Hepatocyte (in vitro differentiated cells): ENCODE results near the gene TDRKH. TPM values are rescaled to one million over a fixed set of nuclear protein-coding genes. Genes with fewer than 3 reads are reported as not detected.

Source experiments
- DNase-seq: peaks from one replicate; pipeline ENCODE4 v3.0.0-alpha.2; 2016; ENCODE audit warnings: low spot score
- H2AFZ ChIP-seq: fragments of 200-600 bp; sonication (generic); 2 replicates; pipeline ENCODE4 v1.6.0; 2016; ENCODE audit warnings: antibody characterized with exemption, mild to moderate bottlenecking
- H3K27ac ChIP-seq: fragments of 200-600 bp; sonication (generic); 2 replicates; pipeline ENCODE4 v1.5.1; 2016; ENCODE audit warnings: mild to moderate bottlenecking
- H3K27me3 ChIP-seq: fragments of 200-600 bp; sonication (generic); 2 replicates; pipeline ENCODE4 v1.6.1; 2016
- H3K36me3 ChIP-seq: fragments of 200-600 bp; sonication (generic); replicated peaks from 2 replicates; pipeline ENCODE4 v1.5.1; 2016; ENCODE audit warnings: low read depth; ENCODE audit not compliant: insufficient read depth
- H3K4me1 ChIP-seq: fragments of 200-600 bp; sonication (generic); 2 replicates; pipeline ENCODE4 v1.5.1; 2016; ENCODE audit warnings: mild to moderate bottlenecking, moderate library complexity; ENCODE audit not compliant: insufficient read depth
- H3K4me2 ChIP-seq: fragments of 200-600 bp; sonication (generic); 2 replicates; pipeline ENCODE4 v1.6.0; 2016
- H3K4me3 ChIP-seq: fragments of 200-600 bp; sonication (generic); 2 replicates; pipeline ENCODE4 v1.5.1; 2016; ENCODE audit warnings: mild to moderate bottlenecking
- H3K79me2 ChIP-seq: fragments of 200-600 bp; sonication (generic); 2 replicates; pipeline ENCODE4 v1.6.0; 2017; ENCODE audit warnings: mild to moderate bottlenecking
- H3K9me2 ChIP-seq: fragments of 200-600 bp; sonication (generic); replicated peaks from 2 replicates; pipeline ENCODE4 v1.6.0; 2017; ENCODE audit warnings: mild to moderate bottlenecking; ENCODE audit not compliant: insufficient read depth
- H3K9me3 ChIP-seq: fragments of 200-600 bp; sonication (generic); 2 replicates; pipeline ENCODE4 v1.5.1; 2016; ENCODE audit warnings: low read depth, mild to moderate bottlenecking
- H4K20me1 ChIP-seq: fragments of 200-600 bp; sonication (generic); 2 replicates; pipeline ENCODE4 v1.6.0; 2016; ENCODE audit warnings: mild to moderate bottlenecking; ENCODE audit not compliant: insufficient read depth, poor library complexity, severe bottlenecking
- EZH2 ChIP-seq: fragments of 200-600 bp; sonication (generic); IDR thresholded peaks from 2 replicates; pipeline ENCODE4 v1.6.1; 2016; ENCODE audit warnings: antibody characterized with exemption, mild to moderate bottlenecking, borderline replicate concordance
- EZH2phosphoT487 ChIP-seq: fragments of 200-600 bp; sonication (generic); IDR thresholded peaks from one replicate; pipeline ENCODE4 v1.6.1; 2018; ENCODE audit warnings: antibody characterized with exemption, mild to moderate bottlenecking, low read depth, moderate library complexity; ENCODE audit not compliant: unreplicated experiment, severe bottlenecking
- WGBS: methylation state at CpG from one replicate; pipeline ENCODE4 v1.1.6; 2016; ENCODE audit warnings: low lambda C conversion rate; ENCODE audit errors: missing lambda C conversion rate; 5-methylcytosine and 5-hydroxymethylcytosine counted together
- polyA plus RNA-seq: library from polyadenylated mRNA; unstranded; fragments of >200 nt; fragmentation: Nextera tagmentation; extraction: Ambion mirVana; gene quantifications from 2 replicates; pipeline ENCODE4 v1.2.1, GENCODE V29; 2016
- small RNA-seq: library from RNA; depleted of rRNA; stranded (forward); fragments of <200 nt; gene quantifications from one replicate; pipeline ENCODE3, GENCODE V24; 2014
- total RNA-seq: library from RNA; depleted of rRNA; stranded (reverse); fragments of >200 nt; gene quantifications from 2 replicates; pipeline ENCODE4 v1.2.3, GENCODE V29; 2014
- TF ChIP-seq, protein P1 (sequence below): fragments of 200-600 bp; sonication (generic); IDR thresholded peaks from 2 replicates; pipeline ENCODE4 v1.5.1; 2016; ENCODE audit warnings: antibody characterized with exemption, mild to moderate bottlenecking; ENCODE audit not compliant: poor library complexity

The TDRKH gene
- total and polyA plus RNA-seq, 2 experiments from 2014 or later, result 1.8 to 3.4 TPM

DNA sequence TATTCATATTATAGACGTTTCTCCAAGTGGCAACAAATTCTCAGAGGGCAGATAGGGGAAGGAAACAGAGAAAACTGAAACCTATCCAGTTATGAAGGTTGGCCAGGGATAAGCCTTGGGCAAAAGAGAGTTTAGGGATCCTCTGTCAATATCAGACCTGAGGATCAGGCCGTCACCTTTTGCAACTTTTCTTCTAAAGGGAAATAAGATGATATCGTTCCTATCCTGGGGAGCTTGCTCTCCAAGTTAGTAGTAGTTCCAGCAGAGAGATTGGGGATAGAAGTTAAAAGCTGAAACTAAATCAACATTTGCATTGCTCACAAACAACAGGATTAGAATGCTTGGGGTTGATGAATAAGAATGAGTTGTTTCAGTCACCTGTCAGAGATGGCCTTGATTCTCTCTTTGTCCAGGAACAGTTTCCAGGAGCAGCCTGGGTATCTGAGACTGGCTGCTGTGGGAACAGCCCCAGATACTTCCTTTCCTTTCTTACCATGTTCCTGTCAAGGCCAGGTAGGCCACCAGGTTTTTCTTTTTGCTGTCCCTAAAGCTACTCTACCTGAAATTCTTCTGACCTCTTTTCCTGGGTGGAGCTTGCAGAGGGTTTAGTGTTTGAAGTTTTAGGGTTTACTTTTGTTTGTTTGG is 66.5 kb downstream of the TDRKH start:
- Histone ChIP-seq H3K4me3 (no peak overlapping the region), H3K4me1 (peaks cover 13% of the 10 kb centered on the region), H3K27ac (no peak overlapping the region)

More for the DNA sequence above, 66.5 kb downstream of the TDRKH start:
- Histone ChIP-seq H3K27me3 (peaks cover 32% of the 10 kb centered on the region), H3K79me2 (no peaks in the 10 kb centered on the region), H3K4me2 (no peak overlapping the region), H3K9me3 (no peaks in the 10 kb centered on the region), H4K20me1 (no peaks in the 10 kb centered on the region), H3K9me2 (no peaks in the 10 kb centered on the region), H2AFZ (no peak overlapping the region), H3K36me3 (no peaks in the 10 kb centered on the region)
- DNase-seq, result no peak
- TF ChIP-seq, protein P1, sequence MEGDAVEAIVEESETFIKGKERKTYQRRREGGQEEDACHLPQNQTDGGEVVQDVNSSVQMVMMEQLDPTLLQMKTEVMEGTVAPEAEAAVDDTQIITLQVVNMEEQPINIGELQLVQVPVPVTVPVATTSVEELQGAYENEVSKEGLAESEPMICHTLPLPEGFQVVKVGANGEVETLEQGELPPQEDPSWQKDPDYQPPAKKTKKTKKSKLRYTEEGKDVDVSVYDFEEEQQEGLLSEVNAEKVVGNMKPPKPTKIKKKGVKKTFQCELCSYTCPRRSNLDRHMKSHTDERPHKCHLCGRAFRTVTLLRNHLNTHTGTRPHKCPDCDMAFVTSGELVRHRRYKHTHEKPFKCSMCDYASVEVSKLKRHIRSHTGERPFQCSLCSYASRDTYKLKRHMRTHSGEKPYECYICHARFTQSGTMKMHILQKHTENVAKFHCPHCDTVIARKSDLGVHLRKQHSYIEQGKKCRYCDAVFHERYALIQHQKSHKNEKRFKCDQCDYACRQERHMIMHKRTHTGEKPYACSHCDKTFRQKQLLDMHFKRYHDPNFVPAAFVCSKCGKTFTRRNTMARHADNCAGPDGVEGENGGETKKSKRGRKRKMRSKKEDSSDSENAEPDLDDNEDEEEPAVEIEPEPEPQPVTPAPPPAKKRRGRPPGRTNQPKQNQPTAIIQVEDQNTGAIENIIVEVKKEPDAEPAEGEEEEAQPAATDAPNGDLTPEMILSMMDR, result no peak
- TF ChIP-seq EZH2phosphoT487 (no peak), EZH2 (no peak)
- 65% methylated on average over 3 of the region's 3 CpGs for WGBS

Small RNA genes lying within 50 kb of the gene (small RNA-seq; reads per million reads assigned to genes)
- gene RNU6-662P, result not detected

Other genes starting within 250 kb of the TDRKH start
- gene SNX27, start 178.4 kb downstream of the TDRKH start, total RNA-seq, result 35.1 and 38.7 TPM in 2 replicates
- 18.2 and 24.0 TPM in 2 replicates for gene SNX27, start 178.4 kb downstream of the TDRKH start, polyA plus RNA-seq
- 1.2 and 2.1 TPM in 2 replicates for gene CELF3, start 73.7 kb downstream of the TDRKH start, total RNA-seq
- 0.85 and 1.1 TPM in 2 replicates for gene CELF3, start 73.7 kb downstream of the TDRKH start, polyA plus RNA-seq
- gene RIIAD1, start 69.0 kb downstream of the TDRKH start, total RNA-seq, result 7.9 TPM in 1 of 2 replicates, not detected in the other
- gene RIIAD1, start 69.0 kb downstream of the TDRKH start, polyA plus RNA-seq, result 2.3 TPM in 1 of 2 replicates, not detected in the other
- gene MRPL9, start 27.0 kb downstream of the TDRKH start, total RNA-seq, result 50.3 and 68.8 TPM in 2 replicates
- gene MRPL9, start 27.0 kb downstream of the TDRKH start, polyA plus RNA-seq, result 72.5 and 88.0 TPM in 2 replicates
- gene LINGO4, start 14.9 kb upstream of the TDRKH start, total RNA-seq, result not detected in 2 replicates
- gene LINGO4, start 14.9 kb upstream of the TDRKH start, polyA plus RNA-seq, result not detected in 2 replicates
- 1.2 and 1.3 TPM in 2 replicates for gene RORC, start 41.3 kb upstream of the TDRKH start, total RNA-seq
- 0.60 TPM in 1 of 2 replicates, not detected in the other for gene RORC, start 41.3 kb upstream of the TDRKH start, polyA plus RNA-seq
- gene C2CD4D, start 49.3 kb upstream of the TDRKH start, total RNA-seq, result 0.72 TPM in 1 of 2 replicates, not detected in the other
- 0.96 and 1.1 TPM in 2 replicates for gene C2CD4D, start 49.3 kb upstream of the TDRKH start, polyA plus RNA-seq
- gene THEM5, start 63.2 kb upstream of the TDRKH start, total RNA-seq, result not detected in 2 replicates
- gene THEM5, start 63.2 kb upstream of the TDRKH start, polyA plus RNA-seq, result 0.21 and 0.32 TPM in 2 replicates
- 18.6 and 24.8 TPM in 2 replicates for gene THEM4, start 119.0 kb upstream of the TDRKH start, total RNA-seq
- 20.2 and 25.2 TPM in 2 replicates for gene THEM4, start 119.0 kb upstream of the TDRKH start, polyA plus RNA-seq
- gene S100A10, start 203.4 kb upstream of the TDRKH start, total RNA-seq, result 408 and 485 TPM in 2 replicates
- 3,367 and 3,493 TPM in 2 replicates for gene S100A10, start 203.4 kb upstream of the TDRKH start, polyA plus RNA-seq
- gene S100A11, start 246.5 kb upstream of the TDRKH start, total RNA-seq, result 258 and 295 TPM in 2 replicates
- gene S100A11, start 246.5 kb upstream of the TDRKH start, polyA plus RNA-seq, result 1,491 and 1,531 TPM in 2 replicates